GM21381 (cell line): ENCODE results near the gene DGUOK.

Experiments
- ATAC-seq: cut with Tn5 transposase; IDR thresholded peaks from one replicate; pipeline ENCODE4 v1.9.1; 2021; ENCODE audit warnings: mild to moderate bottlenecking, moderate library complexity; ENCODE audit not compliant: unreplicated experiment

DGUOK gene

DNA sequence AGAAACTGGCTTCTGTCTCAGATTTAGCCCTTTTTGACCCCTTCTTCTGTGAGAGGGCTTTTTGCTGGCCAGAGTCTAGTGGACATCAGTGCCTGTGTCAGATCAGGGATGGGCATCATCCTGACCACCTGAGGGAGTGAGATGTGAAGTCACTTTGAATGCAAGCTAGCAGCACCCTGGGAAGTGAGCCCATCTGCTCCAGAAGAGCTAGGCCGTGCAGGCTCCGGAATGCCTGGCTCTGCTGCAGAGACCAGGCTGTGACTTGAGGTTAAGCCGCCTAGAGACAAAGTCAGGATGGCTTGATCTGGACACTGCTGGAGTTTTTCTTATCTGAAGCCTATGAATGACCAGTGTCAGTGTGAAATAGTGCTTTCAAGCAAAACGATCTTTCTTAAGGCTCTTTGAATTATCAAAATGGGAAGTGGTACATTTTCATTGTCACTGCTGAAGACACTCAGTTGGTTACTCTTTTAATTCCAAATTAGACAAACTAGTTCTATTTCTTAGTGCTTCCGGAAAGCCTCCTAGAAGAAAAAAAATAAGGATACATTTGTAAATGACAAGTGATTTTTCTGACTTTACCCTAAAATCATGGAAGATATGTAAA lies 20.8 kb downstream of the DGUOK start:
- no peak for ATAC-seq

DNA sequence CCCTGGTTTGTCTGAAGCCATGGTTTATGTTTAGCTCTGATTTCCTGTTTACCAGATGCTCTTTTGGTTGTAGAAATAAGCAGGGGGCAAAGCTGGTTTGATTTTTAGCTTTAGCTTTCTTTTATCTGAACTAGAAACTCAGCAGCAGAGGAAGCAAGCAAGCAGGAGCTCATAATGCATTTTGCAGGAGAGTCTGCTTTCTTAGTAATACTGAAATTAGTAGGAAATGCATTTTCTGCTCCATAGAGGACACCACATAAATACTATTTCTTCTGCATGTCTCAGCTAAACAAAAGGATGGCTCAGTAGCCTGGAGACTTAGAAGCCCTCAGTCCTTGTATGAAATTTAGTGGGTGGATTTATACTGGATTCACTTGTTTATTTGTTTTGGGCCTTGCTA lies 23.1 kb downstream of the DGUOK start:
- no peak for ATAC-seq

DNA sequence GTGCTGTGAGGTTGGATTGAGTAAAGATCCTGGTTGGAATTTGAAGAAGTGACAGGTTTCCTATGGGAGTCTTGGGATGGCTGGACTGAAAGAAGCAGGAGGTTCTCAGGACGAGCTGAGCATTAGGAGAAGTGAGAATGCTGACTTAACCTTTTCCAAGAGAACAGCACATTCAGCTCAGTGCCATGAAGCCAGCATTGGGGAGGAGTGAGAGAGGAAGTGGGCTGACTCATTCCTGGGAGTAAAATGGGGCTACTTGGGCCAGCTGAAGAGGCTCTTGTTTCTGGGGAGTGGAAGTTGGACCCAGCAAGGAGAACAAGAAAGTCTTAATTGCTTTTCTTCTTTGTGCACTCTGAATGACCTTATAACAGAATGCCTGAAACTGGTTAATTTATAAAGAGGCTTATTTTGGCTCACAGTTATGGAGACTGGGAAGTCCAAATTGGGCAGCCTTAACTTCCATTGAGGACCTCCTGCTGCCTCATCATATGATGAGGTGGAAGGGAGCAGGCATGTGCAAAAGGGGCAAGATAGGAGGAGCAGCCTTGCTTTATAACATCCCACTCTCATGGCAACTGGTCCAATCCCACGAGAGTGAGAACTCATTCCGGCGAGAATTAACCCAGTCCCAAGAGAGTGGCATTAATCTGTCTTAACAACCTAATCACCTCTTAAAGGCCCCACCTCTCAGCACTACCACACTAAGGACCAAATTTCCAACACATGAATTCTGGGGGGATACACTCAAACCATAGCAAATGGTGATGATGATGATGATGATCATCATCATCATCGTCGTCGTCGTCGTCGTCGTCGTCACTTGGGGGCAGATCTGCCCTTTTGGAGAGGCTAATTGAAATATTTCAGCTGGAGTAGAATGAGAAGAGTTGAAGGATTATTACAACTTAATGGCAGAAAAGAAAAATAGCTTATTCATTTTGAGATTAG lies 26.1 kb downstream of the DGUOK start:
- ATAC-seq, result no peak

DNA sequence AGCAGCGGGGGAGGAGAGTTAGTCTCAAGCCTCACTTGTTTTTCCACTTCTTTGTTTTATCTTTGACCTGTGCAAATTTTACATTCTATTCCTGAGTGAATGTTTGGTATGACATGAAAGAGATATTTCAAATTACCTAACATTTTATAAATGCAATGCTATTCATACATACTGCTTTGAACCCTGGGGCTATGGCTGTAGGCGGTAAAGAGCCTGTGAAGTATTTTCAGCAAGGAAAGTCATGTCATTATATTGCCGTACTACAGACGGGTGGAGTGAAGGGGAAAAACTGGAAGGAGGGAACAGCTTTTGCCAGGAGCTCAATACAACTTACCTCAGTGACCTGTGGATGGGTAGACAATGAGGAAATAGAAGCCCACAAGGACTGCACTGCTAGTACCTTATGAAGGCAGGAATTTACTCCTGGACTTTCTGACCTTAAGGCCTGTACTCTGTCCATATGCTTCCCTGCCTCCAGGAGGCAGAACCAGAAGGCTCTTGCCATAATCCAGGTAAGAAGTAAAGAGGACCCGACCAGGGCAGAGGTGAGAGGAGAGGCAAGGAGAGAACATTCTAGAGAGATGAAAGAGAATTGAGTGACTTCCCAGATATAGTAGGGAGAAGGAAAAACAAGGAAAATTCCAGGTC lies 29.7 kb downstream of the DGUOK start:
- no peak for ATAC-seq

DNA sequence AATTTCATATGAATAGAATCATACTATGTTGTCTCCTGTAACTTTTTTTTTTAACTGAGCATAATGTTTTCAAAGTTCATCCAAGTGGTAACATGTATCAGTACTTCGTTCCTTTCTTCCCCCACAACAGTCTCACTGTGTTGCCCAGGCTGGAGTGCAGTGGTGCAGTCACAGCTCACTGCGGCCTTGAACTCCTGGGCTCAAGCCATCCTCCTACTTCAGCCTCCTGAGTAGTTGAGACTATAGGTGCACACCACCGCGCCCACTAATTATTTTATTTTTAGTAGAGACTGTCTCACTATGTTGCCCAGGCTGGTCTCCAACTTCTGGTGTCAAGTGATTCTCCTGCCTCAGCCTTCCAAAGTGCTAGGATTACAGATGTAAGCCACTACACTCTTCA lies 34.6 kb downstream of the DGUOK start:
- no peak for ATAC-seq

DNA sequence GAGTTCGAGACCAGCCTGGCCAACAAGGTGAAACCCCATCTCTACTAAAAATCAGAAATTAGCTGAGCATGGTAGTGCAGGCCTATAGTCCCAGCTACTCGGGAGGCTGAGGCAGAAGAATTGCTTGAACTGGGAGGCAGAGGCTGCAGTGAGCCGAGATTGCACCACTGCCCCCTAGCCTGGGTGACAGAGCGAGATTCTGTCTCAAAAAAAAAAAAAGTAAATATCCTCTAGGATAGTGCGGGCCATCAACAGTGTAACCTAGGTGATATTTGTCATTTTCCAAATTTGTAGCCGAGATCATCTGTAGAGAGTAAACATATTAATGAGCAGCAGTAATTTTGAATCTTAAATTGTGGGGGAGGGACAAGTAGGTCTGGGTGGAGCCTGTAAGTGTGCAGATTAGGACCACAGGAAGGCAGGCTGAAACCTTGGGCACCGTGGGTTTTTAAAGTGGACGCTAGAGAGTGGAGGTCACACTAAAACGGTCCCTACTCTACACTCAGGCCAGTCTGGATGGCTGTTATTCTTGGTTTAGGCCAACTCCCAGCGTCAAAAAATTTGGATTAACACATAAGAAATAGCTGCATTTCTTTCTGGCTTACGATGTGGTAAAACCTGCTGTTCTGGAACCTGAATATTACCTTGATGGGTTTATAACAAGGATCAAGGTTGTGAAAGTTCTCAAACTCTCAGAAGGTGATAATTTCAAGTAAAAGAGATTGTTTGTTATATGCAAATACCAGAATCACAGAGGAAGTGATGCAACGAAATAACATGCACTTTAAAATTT lies 35.3 kb downstream of the DGUOK start:
- ATAC-seq, result no peak

DNA sequence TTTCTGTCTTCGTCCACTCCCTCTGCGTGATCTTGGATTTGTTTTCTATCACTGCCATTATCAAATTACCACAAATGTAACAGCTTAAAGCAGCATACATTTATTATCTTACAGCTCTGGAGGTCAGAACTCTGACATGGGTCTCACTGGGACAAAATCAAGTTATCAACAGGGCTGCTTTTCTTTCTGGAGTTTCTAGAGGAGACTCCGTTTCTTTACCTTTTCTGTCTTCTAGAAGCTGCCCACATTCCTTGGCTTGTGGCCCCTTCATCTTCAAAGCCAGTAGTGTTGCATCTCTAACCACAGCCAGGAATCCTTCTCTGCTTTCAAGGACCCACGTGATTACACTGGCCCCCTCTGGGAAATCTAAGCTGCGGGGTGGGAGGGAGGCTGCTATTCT lies 36.1 kb downstream of the DGUOK start:
- ATAC-seq, result no peak

DNA sequence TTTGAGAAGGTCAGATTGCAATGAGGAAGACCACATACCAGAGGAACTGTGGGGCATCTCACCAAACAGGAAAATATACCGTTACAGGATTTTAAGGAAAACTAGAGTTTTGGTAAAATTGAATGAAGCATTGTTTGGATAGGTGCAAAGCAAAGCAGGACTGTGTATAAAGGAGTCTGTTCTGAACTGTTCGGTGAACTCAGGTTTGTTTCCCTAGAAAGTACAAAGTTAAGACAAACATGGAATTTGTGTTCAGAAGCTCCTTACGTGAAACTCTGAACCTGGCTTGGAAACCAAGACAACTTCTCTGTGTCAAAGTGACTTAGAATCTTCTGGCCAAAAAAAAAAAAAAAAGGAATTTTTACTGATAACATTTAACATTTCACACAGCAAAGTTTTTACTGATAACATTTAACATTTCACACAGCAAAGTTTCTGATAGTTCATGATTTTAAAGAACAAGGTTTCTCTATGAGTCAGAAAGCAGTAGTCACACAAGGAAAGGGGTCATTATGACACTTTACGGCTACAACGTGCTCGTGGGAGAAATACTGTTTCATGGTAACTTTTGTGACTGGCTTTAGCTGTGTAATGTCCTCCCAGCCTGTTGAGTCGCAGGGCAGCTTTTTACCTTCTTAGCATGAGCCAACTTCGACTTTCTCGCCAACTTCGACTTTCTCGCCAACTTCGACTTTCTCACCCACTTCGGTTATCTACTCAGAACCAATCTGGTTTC lies 36.9 kb downstream of the DGUOK start:
- ATAC-seq, result no peak

DNA sequence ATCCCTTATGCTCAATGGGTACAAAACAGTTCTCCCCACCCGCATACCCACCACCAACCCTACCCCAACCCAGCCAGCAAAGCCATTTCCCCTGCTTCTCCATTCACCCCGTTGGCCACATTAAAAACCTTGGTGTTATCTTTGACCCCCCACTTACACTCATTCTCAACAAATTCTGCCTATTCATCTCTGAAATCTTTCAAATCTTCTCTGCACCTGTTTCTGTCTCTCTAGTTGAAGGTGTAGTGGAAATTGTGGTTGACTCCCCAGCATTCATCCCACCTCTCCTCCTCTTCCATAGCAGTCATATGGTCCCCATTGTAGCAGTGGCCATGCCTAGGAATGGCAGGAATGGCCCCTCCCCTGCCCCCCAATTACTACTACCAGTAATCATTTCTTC lies 37.5 kb downstream of the DGUOK start:
- no peak for ATAC-seq

DNA sequence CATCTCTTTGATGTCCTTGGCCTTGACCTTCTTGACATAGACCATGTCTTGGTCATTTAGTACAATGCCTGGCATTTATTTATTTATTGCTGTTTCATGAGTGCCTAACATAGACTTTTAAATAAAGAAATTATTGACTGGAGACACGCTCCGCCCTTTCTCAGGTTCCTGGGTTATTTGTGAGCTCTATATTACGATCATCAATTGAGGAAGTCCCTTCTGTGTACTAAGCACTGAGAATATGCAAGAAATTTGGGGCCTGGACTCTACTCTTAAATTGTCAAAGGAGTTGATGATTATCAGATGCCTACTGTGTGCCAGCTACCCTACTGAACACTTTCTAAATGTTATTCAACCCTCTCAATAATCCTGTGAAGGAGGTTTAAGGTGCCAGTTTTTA lies 38.4 kb downstream of the DGUOK start:
- ATAC-seq, result no peak

DNA sequence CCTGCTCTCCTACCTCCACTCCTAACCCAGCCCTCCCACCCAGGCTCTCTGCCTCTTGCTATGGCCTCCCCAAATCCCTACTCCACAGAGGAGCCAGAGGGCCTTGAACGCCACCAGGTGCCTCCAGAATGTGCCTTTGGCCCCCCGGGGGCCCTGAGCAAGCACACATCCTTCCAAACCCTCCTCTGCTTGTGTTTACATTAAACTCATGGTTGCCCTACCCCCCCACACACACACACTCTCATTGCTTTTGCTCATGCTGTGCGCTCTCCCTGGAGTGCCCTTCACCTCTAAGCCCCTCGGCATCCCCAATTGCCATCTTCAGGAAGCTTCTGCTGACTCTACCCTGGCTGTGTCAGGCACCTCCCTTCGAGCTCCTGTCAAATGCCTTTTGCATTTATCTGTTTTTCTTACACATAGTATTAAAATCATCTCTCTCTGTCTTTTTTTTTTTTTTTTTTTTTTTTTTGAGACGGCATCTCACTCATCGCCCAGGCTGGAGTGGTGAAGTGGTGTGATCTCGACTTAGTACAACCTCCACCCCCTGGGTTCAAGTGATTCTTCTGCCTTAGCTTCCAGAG lies 41.8 kb downstream of the DGUOK start:
- ATAC-seq, result no peak

DNA sequence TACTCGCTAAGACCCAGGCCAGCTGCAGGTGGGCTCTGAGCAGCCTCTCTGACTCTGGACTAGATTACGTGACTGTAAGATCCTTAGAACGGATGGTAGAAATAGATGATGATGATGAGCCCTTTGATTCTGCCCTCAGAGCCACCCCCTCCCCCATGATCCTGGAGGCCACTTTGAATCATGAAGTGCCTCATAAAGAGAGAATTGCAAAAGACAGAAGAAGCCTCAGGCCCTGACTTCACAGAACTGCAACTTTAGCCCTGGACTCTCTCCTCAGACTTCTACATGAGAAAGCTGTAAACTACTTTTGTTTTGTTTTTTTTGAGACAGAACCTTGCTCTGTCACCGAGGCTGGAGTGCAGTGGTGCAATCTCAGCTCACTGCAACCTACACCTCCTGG lies 42.7 kb downstream of the DGUOK start:
- ATAC-seq, result no peak

DNA sequence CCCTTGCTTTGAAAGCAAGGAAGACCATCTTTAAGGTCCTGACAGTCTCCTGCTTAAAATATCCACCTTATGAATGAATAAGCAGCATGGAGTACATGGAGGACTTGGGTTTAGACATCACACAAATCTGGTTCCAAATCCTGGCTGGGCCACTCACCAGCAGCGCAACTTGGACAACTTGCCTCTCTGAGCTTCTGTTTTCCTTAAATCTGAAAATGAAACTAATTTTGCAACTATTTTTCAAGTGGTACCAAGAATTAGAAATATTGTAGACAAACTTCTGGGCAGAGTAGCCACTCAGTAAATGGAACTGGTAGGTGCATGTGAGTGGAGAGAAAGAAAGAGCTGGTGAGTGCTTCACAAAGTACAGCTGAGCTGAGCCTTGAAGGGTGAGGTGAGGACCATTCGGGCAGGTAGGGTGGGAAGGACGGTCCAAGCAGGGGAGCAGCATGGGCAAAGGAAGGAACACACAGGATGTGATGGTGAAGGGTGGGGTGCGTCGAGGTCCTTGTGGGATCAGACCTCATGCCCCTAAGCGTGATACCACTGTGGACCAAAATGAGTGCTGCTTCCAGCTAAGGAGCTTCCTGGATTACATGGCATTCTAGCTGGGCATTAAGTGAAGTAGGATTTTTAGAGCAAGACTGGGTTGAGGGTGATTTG lies 43.6 kb downstream of the DGUOK start:
- no peak for ATAC-seq

DNA sequence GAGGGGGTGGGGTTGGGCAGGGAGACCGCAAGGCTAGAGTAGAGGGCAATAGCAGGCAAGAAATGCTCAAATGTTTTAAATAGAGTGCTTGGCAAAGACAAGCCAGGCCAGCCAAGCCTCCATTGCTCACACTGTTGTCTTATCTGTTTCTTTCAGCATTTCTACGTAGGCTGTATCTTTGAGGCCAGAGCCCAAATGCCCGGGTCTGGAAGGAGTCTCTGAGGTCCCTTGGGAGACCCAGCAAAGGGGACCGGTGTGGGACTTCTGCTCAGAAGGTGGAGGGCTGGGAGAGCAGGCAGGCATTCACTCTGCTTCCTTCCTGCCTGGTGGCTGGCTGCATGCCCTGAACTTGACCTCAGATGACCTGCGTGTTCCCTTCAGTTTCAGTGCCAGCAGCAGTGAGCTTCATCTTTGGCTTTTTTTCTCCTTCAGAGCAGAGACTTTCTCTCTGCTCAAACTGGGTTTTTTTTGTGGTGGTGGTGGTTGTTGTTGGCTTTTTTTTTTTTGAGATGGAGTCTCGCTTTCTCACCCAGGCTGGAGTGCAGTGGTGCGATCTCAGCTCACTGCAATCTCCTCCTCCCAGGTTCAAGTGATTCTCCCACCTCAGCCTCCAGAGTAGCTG lies 44.3 kb downstream of the DGUOK start:
- ATAC-seq, result peak; percentile 86

DNA sequence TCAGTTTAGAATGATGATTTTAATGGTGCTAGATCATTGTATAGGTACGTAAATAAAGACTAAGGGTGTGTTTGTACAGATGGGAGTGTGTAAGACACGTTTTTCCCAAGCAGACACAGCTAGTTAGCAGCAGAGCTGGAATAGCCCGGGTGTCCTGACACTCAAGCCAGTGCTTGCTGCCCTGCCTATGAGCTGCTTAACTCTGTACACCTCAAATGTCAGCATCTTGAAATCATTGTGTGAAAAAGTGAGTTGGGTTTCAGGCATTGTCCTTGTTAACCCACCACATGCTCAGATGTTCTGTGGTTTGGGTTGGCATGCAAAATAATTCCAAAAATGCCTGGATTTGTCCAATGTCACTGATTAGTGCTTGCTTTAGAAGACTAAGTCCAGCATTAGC lies 45.0 kb downstream of the DGUOK start:
- ATAC-seq, result no peak

DNA sequence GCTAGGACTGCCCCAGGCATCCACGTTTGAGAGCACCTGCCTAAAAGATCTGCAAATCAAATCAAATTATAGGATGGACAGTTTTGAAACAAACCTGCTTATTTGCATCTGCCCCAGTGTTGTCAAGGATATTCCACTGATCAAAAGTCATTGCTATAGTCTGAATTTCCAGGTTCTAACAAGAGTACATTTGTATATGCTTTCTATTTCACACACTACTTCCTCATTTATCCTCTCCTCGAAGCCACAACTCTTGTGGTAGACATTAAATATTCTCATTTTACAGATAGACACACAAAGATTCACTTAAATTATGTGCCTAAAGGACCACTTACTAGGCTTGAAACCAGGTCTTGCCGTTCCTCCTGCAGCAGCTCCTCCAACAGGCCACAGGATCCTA lies 46.2 kb downstream of the DGUOK start:
- ATAC-seq, result no peak

DNA sequence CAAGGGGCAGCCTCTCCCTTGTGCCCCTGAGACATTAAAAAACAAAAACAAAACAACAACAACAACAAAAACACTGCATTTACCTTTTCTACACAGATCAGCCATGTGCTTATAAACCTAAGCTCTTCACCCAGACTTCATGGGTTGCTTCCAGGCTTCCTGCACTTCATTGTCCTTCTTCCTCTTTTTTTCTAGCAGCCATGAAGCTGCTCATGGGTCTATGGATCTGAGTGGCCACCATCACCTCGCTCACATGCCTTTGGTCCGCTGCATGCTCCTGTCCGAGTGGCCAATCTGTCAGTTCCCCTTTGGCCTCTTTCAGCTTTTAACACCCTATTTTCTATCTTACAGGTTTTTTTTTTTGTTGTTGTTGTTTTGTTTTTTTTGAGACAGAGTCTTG lies 49.1 kb downstream of the DGUOK start:
- no peak for ATAC-seq

DNA sequence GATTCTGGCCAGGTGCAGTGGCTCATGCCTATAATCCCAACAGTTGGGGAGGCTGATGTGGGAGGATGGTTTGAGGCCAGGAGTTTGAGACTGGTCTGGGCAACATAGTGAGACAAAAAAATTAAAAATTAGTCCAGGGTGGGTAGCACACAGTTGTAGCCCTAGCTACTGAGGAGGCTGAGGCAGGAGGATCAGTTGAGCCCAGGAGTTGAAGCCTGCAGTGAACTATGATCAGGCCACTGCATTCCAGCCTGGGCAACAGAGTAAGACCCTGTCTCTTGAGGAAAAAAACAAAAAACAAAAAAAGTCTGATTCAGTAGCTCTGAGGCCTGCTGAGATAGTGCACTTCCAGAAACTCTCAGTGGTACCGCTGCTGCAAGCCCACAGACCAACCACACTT lies 50.1 kb downstream of the DGUOK start:
- no peak for ATAC-seq

DNA sequence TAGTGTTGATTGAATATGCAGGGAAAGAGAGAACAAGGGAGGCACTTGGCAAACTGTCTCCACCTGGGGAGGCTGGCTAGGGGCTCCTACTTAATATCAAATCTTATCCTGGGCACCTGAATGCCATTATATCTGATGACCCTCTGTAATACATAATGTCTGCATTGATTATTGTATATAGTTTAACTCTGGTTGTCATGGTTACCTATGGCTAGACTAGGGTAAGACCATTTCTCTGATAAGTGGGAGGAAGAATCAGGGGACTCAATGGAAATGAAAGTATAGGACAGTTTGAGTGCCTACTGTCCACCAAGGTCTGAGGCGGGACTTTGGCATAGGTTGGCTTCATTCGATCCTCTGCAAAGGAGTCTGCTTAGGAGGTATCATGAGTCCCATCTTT lies 50.8 kb downstream of the DGUOK start:
- ATAC-seq, result no peak
